H9 (cell line): ENCODE measurements around the gene AARS1. TPM values are rescaled to one million over a fixed set of nuclear protein-coding genes. Genes with fewer than 3 reads are reported as not detected.

Source experiments
- DNase-seq: peaks from one replicate; pipeline ENCODE4 v3.0.0-alpha.2; 2017
- H2AFZ ChIP-seq: one replicate; pipeline ENCODE4 v1.6.1; 2013; ENCODE audit warnings: mild to moderate bottlenecking, low read length, control low read depth, moderate library complexity
- H2AK5ac ChIP-seq: 2 replicates; pipeline ENCODE4 v1.6.1; 2013; ENCODE audit warnings: low read length, control low read depth, mixed read lengths; ENCODE audit not compliant: insufficient read length
- H2BK120ac ChIP-seq: one replicate; pipeline ENCODE4 v1.6.1; 2013; ENCODE audit warnings: low read depth, mild to moderate bottlenecking, low read length, control low read depth, inconsistent platforms; ENCODE audit not compliant: poor library complexity, severe bottlenecking
- H2BK12ac ChIP-seq: 2 replicates; pipeline ENCODE4 v1.6.1; 2013; ENCODE audit warnings: low read length, control low read depth, mixed read lengths, low read depth; ENCODE audit not compliant: insufficient read length
- H2BK15ac ChIP-seq: 2 replicates; pipeline ENCODE4 v1.6.1; 2013; ENCODE audit warnings: low read depth, low read length, control low read depth
- H2BK20ac ChIP-seq: one replicate; pipeline ENCODE4 v1.6.1; 2013; ENCODE audit warnings: low read depth, mild to moderate bottlenecking, low read length, control low read depth, inconsistent platforms; ENCODE audit not compliant: poor library complexity, severe bottlenecking
- H2BK5ac ChIP-seq: 2 replicates; pipeline ENCODE4 v1.6.1; 2013; ENCODE audit warnings: low read length, control low read depth, mixed read lengths; ENCODE audit not compliant: insufficient read length
- H3K14ac ChIP-seq: 2 replicates; pipeline ENCODE4 v1.6.1; 2013; ENCODE audit warnings: low read length, control low read depth; ENCODE audit not compliant: insufficient read depth
- H3K18ac ChIP-seq: 2 replicates; pipeline ENCODE4 v1.6.1; 2013; ENCODE audit warnings: low read depth, mild to moderate bottlenecking, mixed read lengths, low read length, control low read depth; ENCODE audit not compliant: insufficient read length
- H3K23ac ChIP-seq: 2 replicates; pipeline ENCODE4 v1.6.1; 2013; ENCODE audit warnings: low read length, control low read depth, mixed read lengths, low read depth; ENCODE audit not compliant: insufficient read length
- H3K23me2 ChIP-seq: 2 replicates; pipeline ENCODE4 v1.6.1; 2013; ENCODE audit warnings: low read depth, mild to moderate bottlenecking, mixed read lengths, low read length, control low read depth; ENCODE audit not compliant: insufficient read length, poor library complexity, severe bottlenecking
- H3K27ac ChIP-seq: 2 replicates; pipeline ENCODE4 v1.5.1; 2013; ENCODE audit warnings: low read length, control low read depth, mixed read lengths, low read depth; ENCODE audit not compliant: insufficient read length
- H3K27me3 ChIP-seq: 2 replicates; pipeline ENCODE4 v1.6.1; 2013; ENCODE audit warnings: low read length, control low read depth, inconsistent platforms; ENCODE audit not compliant: insufficient read depth
- H3K4ac ChIP-seq: 2 replicates; pipeline ENCODE4 v1.6.1; 2013; ENCODE audit warnings: low read depth, mild to moderate bottlenecking, control low read depth, inconsistent platforms, low read length, moderate library complexity
- H3K4me1 ChIP-seq: 2 replicates; pipeline ENCODE4 v1.6.1; 2013; ENCODE audit warnings: low read length, control low read depth, inconsistent platforms; ENCODE audit not compliant: insufficient read depth
- H3K4me2 ChIP-seq: 2 replicates; pipeline ENCODE4 v1.6.1; 2013; ENCODE audit warnings: low read length, control low read depth, mixed read lengths; ENCODE audit not compliant: insufficient read length, insufficient read depth
- H3K56ac ChIP-seq: 2 replicates; pipeline ENCODE4 v1.6.1; 2013; ENCODE audit warnings: low read depth, mild to moderate bottlenecking, mixed read lengths, low read length, control low read depth; ENCODE audit not compliant: insufficient read length
- H3K79me1 ChIP-seq: 2 replicates; pipeline ENCODE4 v1.6.1; 2013; ENCODE audit warnings: low read depth, mild to moderate bottlenecking, moderate library complexity, low read length, control low read depth, inconsistent platforms; ENCODE audit not compliant: insufficient read depth, poor library complexity, severe bottlenecking
- H3K79me2 ChIP-seq: 2 replicates; pipeline ENCODE4 v1.6.1; 2013; ENCODE audit warnings: low read length, control low read depth, inconsistent platforms; ENCODE audit not compliant: insufficient read depth
- H3K9ac ChIP-seq: 2 replicates; pipeline ENCODE4 v1.6.1; 2013; ENCODE audit warnings: low read length, control low read depth, mixed read lengths; ENCODE audit not compliant: insufficient read length; ENCODE audit errors: extremely low read depth
- H3K9me3 ChIP-seq: one replicate; pipeline ENCODE4 v1.6.1; 2013; ENCODE audit warnings: low read depth, low read length, inconsistent platforms; ENCODE audit not compliant: control insufficient read depth
- H3T11ph ChIP-seq: one replicate; pipeline ENCODE4 v1.6.1; 2013; ENCODE audit warnings: mild to moderate bottlenecking, low read length, control low read depth, inconsistent platforms
- H4K20me1 ChIP-seq: one replicate; pipeline ENCODE4 v1.6.1; 2013; ENCODE audit not compliant: control insufficient read depth, insufficient read length, insufficient read depth
- H4K5ac ChIP-seq: 2 replicates; pipeline ENCODE4 v1.6.1; 2013; ENCODE audit warnings: low read depth, mild to moderate bottlenecking, mixed read lengths, low read length, control low read depth; ENCODE audit not compliant: insufficient read length
- H4K8ac ChIP-seq: replicated peaks from 2 replicates; pipeline ENCODE4 v1.6.1; 2013; ENCODE audit warnings: low read length, control low read depth, mixed read lengths, low read depth; ENCODE audit not compliant: insufficient read length
- H4K91ac ChIP-seq: 2 replicates; pipeline ENCODE4 v1.6.1; 2013; ENCODE audit warnings: low read depth, mild to moderate bottlenecking, moderate library complexity, mixed read lengths, low read length, control low read depth; ENCODE audit not compliant: insufficient read length
- H3K27ac Mint-ChIP-seq, 3 experiments: 2 replicates in 2 of 3; 3 replicates in 1 of 3; pipeline ENCODE4 v1.8.0; 2020 to 2021; ENCODE audit warnings: mixed read lengths in 3 of 3, mild to moderate bottlenecking in 1 of 3, moderate library complexity in 1 of 3
- H3K27me3 Mint-ChIP-seq: 2 replicates; pipeline ENCODE4 v1.8.0; 2021; ENCODE audit warnings: low read depth, mild to moderate bottlenecking, moderate library complexity, mixed read lengths
- H3K36me3 Mint-ChIP-seq, 3 experiments: 2 replicates in 2 of 3; 3 replicates in 1 of 3; pipeline ENCODE4 v1.8.0; 2020 to 2021; ENCODE audit warnings: low read depth in 3 of 3, mixed read lengths in 3 of 3; ENCODE audit not compliant: insufficient read depth in 1 of 3
- H3K4me1 Mint-ChIP-seq, 2 experiments: 2 replicates each; pipeline ENCODE4 v1.8.0; 2020; ENCODE audit warnings: mixed read lengths in 2 of 2
- H3K4me3 Mint-ChIP-seq, 2 experiments: 2 replicates in 1 of 2; 3 replicates in 1 of 2; pipeline ENCODE4 v1.8.0; 2020 to 2021; ENCODE audit warnings: mild to moderate bottlenecking in 2 of 2, mixed read lengths in 2 of 2, moderate library complexity in 1 of 2
- H3K9me3 Mint-ChIP-seq, 2 experiments: 2 replicates in 1 of 2; 3 replicates in 1 of 2; pipeline ENCODE4 v1.8.0; 2020; ENCODE audit warnings: mild to moderate bottlenecking in 2 of 2, mixed read lengths in 2 of 2, moderate library complexity in 1 of 2
- WGBS: extraction: QIAGEN DNeasy Blood & Tissue Kit; methylation state at CpG from one replicate; pipeline ENCODE4 v1.1.7; 2013; ENCODE audit warnings: missing lambda C conversion rate, low lambda C conversion rate, mixed read lengths; ENCODE audit not compliant: insufficient read length; ENCODE audit errors: extremely low coverage; 5-methylcytosine and 5-hydroxymethylcytosine counted together
- total RNA-seq: library from RNA; stranded (reverse); gene quantifications from 2 replicates; pipeline ENCODE4 v1.2.1, GENCODE V29; 2021
- TF ChIP-seq, protein P1 (sequence below): fragments of 200-600 bp; sonication (generic); conservative IDR thresholded peaks from 3 replicates; pipeline ENCODE4 v1.8.0; 2021; ENCODE audit warnings: antibody characterized with exemption, mild to moderate bottlenecking

AARS1 gene
- total RNA-seq, 1 experiment from 2014 or later = 168 TPM

DNA sequence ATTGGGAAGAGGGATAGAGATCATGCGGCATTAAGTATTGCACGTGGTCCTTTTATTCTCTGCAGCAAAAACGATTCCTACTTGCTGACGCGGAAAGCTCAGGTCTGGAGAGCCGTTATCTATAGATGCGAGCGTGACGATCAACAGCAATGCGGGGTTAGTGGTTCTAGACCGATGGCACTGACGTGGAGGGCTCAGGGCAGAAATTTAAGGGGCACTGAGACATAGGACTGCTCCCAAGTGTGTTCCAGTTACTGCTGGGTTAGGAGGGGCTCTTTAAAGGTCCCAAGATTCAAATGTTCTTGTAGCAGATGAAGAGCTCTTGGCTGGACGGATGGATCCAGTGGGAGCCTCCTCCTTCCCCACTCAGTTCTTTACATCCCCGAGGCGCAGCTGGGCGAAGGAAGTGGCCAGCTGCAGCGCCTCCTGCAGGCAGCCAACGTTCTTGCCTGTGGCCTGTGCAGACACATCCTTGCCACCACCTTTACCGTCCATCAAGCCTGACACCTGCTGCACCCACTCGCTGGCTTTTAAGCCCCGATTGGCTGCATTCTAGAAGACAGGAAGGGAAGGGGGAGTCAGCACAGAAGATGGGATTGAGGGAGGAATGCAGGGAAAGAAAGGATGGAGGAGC lies 36.8 kb downstream of the AARS1 start:
- peak; percentile 81 for DNase-seq
- Histone ChIP-seq H2BK12ac (no peak overlapping the region), H3T11ph (no peak overlapping the region), H2BK120ac (no peak overlapping the region), H3K4me1 (no peaks in the 10 kb centered on the region), H3K23me2 (no peaks in the 10 kb centered on the region), H3K18ac (no peak overlapping the region), H4K91ac (no peak overlapping the region), H2AK5ac (no peak overlapping the region), H4K20me1 (no peaks in the 10 kb centered on the region), H2BK15ac (no peak overlapping the region), H3K79me2 (peaks cover 2% of the 10 kb centered on the region; the same call in 1 of the 2 replicates), H3K14ac (no peak overlapping the region), H3K27ac (no peak overlapping the region), H2BK20ac (no peak overlapping the region), H3K4ac (no peak overlapping the region), H3K23ac (no peak overlapping the region), H3K9me3 (no peaks in the 10 kb centered on the region), H3K4me2 (no peak overlapping the region), H3K27me3 (no peaks in the 10 kb centered on the region), H3K56ac (no peak overlapping the region), H4K8ac (no peak overlapping the region), H3K9ac (no peak overlapping the region), H2AFZ (no peak overlapping the region), H3K79me1 (no peaks in the 10 kb centered on the region), H4K5ac (no peak overlapping the region), H2BK5ac (no peak overlapping the region)
- Mint-ChIP-seq H3K4me3 (peak overlapping the region; percentile 85 to 88; a peak in 4 of 5 replicates), H3K27ac (peak overlapping the region in 2 of 3 experiments; percentile 75 to 97; a peak in 6 of 7 replicates), H3K4me1 (peaks cover 7 to 11% of the 10 kb centered on the region in 2 experiments), H3K36me3 (peaks cover 40 to 70% (median 57%) of the 10 kb centered on the region in 3 experiments), H3K9me3 (no peaks in the 10 kb centered on the region), H3K27me3 (peaks cover 1% of the 10 kb centered on the region; the same call in 1 of the 2 replicates)
- WGBS = no CpG with 5 or more reads among the region's 21 CpGs
- TF ChIP-seq, protein P1, sequence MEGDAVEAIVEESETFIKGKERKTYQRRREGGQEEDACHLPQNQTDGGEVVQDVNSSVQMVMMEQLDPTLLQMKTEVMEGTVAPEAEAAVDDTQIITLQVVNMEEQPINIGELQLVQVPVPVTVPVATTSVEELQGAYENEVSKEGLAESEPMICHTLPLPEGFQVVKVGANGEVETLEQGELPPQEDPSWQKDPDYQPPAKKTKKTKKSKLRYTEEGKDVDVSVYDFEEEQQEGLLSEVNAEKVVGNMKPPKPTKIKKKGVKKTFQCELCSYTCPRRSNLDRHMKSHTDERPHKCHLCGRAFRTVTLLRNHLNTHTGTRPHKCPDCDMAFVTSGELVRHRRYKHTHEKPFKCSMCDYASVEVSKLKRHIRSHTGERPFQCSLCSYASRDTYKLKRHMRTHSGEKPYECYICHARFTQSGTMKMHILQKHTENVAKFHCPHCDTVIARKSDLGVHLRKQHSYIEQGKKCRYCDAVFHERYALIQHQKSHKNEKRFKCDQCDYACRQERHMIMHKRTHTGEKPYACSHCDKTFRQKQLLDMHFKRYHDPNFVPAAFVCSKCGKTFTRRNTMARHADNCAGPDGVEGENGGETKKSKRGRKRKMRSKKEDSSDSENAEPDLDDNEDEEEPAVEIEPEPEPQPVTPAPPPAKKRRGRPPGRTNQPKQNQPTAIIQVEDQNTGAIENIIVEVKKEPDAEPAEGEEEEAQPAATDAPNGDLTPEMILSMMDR = peak; percentile 82
